MCF 10A (cell line): ENCODE data around the gene CD47. TPM values are rescaled to one million over a fixed set of nuclear protein-coding genes. Genes with fewer than 3 reads are reported as not detected.

Experiments used
- BruUV-seq: library from RNA; stranded (reverse); fragments of 400-500 nt; replicated peaks from 2 replicates; lab custom pipeline; 2021; lab: Mats Ljungman, UMichigan
- CTCF ChIA-PET: fragments of 300-600 bp; sonication (Branson Sonifier 250); formaldehyde crosslinking; extraction: SDS; loops from one replicate; lab custom pipeline; 2021; ENCODE audit warnings: antibody characterized with exemption, inconsistent platforms; lab: Yijun Ruan, JAX
- POLR2A ChIA-PET: fragments of 300-600, 350-650 bp; sonication (Branson Sonifier 250); formaldehyde crosslinking; extraction: SDS; loops from one replicate; lab custom pipeline; 2020; ENCODE audit warnings: antibody characterized with exemption, inconsistent platforms; lab: Yijun Ruan, JAX
- DNase-seq: peaks from one replicate; pipeline ENCODE4 v3.0.0-alpha.2; 2018; ENCODE audit not compliant: unreplicated experiment
- H3K27ac Mint-ChIP-seq: one replicate; pipeline ENCODE4 v1.8.0; 2022; ENCODE audit warnings: mild to moderate bottlenecking, low read depth, mixed read lengths; ENCODE audit not compliant: unreplicated experiment
- H3K27me3 Mint-ChIP-seq: one replicate; pipeline ENCODE4 v1.8.0; 2022; ENCODE audit warnings: mixed read lengths; ENCODE audit not compliant: insufficient read depth, unreplicated experiment
- H3K36me3 Mint-ChIP-seq: one replicate; pipeline ENCODE4 v1.8.0; 2022; ENCODE audit warnings: mild to moderate bottlenecking, moderate library complexity, mixed read lengths; ENCODE audit not compliant: insufficient read depth, unreplicated experiment
- H3K4me1 Mint-ChIP-seq: one replicate; pipeline ENCODE4 v1.8.0; 2022; ENCODE audit warnings: mixed read lengths; ENCODE audit not compliant: insufficient read depth, unreplicated experiment
- H3K4me3 Mint-ChIP-seq: one replicate; pipeline ENCODE4 v1.8.0; 2022; ENCODE audit warnings: mild to moderate bottlenecking, moderate library complexity, mixed read lengths; ENCODE audit not compliant: unreplicated experiment
- H3K9me3 Mint-ChIP-seq: one replicate; pipeline ENCODE4 v1.8.0; 2022; ENCODE audit warnings: mixed read lengths; ENCODE audit not compliant: unreplicated experiment
- CTCF ChIP-seq: fragments of 200-600 bp; IDR thresholded peaks from one replicate; pipeline ENCODE4 v1.8.0; 2022; ENCODE audit warnings: antibody characterized with exemption, mild to moderate bottlenecking; ENCODE audit not compliant: unreplicated experiment
- intact Hi-C: fragments of 100-400 bp; cut with micrococcal nuclease; formaldehyde crosslinking; loops from 2 replicates; pipeline ENCODE4 v1.14.1; 2022
- total RNA-seq: library from RNA; stranded (reverse); gene quantifications from 2 replicates; pipeline ENCODE4 v1.2.3, GENCODE V29; 2022

Gene CD47
- total RNA-seq, 1 experiment from 2014 or later, result 28.5 TPM

- no peaks in the 10 kb centered on the region for H3K27me3 Mint-ChIP-seq
- H3K9me3 Mint-ChIP-seq, result no peaks in the 10 kb centered on the region
- no peak for DNase-seq
- ChIA-PET POLR2A (no interaction called here), CTCF (interaction anchor here (0.6 kb wide), 1 partner anchor 312 kb away, joined by 6 read pairs; no protein-coding TSS in a partner anchor)
- BruUV-seq, result no TSS peak
- no peak overlapping the region for H3K4me3 Mint-ChIP-seq
- intact Hi-C loops, result no loop called here
- no peaks in the 10 kb centered on the region for H3K36me3 Mint-ChIP-seq
- no peak for TF ChIP-seq CTCF
- no peak overlapping the region for H3K27ac Mint-ChIP-seq
- H3K4me1 Mint-ChIP-seq, result peaks cover 6% of the 10 kb centered on the region
These were observed 34.8 kb upstream of the CD47 start for GRCh38 chr3:108125550-108126071.

GRCh38 chr3:108125153-108125543 is 34.3 kb upstream of the CD47 start:
- no peak for TF ChIP-seq CTCF
- no peaks in the 10 kb centered on the region for H3K27me3 Mint-ChIP-seq
- ChIA-PET POLR2A (no interaction called here), CTCF (interaction anchor here (0.6 kb wide), 1 partner anchor 311 kb away, joined by 6 read pairs; no protein-coding TSS in a partner anchor)
- intact Hi-C loops, result no loop called here
- no peaks in the 10 kb centered on the region for H3K9me3 Mint-ChIP-seq
- DNase-seq, result no peak
- H3K36me3 Mint-ChIP-seq, result no peaks in the 10 kb centered on the region
- no peak overlapping the region for H3K4me3 Mint-ChIP-seq
- no peak overlapping the region for H3K27ac Mint-ChIP-seq
- BruUV-seq, result no TSS peak
- H3K4me1 Mint-ChIP-seq, result peaks cover 6% of the 10 kb centered on the region

- ChIA-PET CTCF (interaction anchor here (0.6 kb wide), 2 partner anchors 187 to 311 kb away, joined by 3 to 6 read pairs; no protein-coding TSS in a partner anchor), POLR2A (no interaction called here)
- Mint-ChIP-seq H3K27me3 (no peaks in the 10 kb centered on the region), H3K4me3 (no peak overlapping the region), H3K4me1 (peaks cover 6% of the 10 kb centered on the region), H3K27ac (no peak overlapping the region), H3K36me3 (no peaks in the 10 kb centered on the region), H3K9me3 (no peaks in the 10 kb centered on the region)
- BruUV-seq, result no TSS peak
- intact Hi-C loops, result no loop called here
- no peak for DNase-seq
- TF ChIP-seq CTCF, result no peak
These were observed 33.7 kb upstream of the CD47 start for GRCh38 chr3:108124337-108125152.

GRCh38 chr3:108123326-108123725 is 32.5 kb upstream of the CD47 start:
- TF ChIP-seq CTCF, result no peak
- Mint-ChIP-seq H3K27me3 (no peaks in the 10 kb centered on the region), H3K36me3 (no peaks in the 10 kb centered on the region), H3K4me3 (no peak overlapping the region), H3K27ac (no peak overlapping the region), H3K4me1 (peaks cover 6% of the 10 kb centered on the region), H3K9me3 (no peaks in the 10 kb centered on the region)
- ChIA-PET CTCF (interaction anchor here (0.5 kb wide), 1 partner anchor 61 kb away, joined by 3 read pairs; no protein-coding TSS in a partner anchor), POLR2A (interaction anchor here (1.2 kb wide), 1 partner anchor 89 kb away, joined by 3 read pairs; no protein-coding TSS in a partner anchor)
- intact Hi-C loops, result no loop called here
- BruUV-seq, result no TSS peak
- DNase-seq, result no peak
